Measurements from ENCODE around the gene BABAM2.

DNA sequence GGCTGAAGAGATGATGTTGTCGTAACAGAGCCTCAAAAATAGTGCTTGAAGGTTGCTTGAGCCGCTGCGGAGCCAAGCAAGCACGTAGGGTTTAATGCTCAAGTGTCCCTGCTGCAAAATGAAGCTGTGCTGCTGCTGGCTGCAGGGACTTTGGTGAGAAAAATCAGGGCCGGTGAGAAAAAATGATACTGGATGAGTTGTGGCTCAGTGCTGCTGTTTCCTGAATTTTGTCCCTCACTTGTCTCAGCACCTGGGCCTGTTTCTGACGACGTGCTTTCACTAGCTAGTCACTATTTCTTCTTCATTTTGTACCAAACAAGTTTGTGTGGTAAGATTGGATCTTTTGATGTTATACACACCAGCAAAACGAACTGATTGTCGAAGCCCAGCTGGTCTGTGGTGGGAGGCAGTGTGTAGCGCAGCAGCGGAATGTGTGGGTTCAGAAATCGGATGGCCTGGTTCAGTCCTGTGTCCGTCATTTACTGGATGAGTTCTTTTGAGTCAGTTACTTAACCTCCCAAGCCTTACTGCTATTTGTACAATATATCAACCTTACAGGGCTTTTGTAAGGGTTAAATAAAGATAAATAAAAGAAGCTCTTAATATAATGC is 329.3 kb downstream of the BABAM2 start:
- TF ChIP-seq, protein P1, sequence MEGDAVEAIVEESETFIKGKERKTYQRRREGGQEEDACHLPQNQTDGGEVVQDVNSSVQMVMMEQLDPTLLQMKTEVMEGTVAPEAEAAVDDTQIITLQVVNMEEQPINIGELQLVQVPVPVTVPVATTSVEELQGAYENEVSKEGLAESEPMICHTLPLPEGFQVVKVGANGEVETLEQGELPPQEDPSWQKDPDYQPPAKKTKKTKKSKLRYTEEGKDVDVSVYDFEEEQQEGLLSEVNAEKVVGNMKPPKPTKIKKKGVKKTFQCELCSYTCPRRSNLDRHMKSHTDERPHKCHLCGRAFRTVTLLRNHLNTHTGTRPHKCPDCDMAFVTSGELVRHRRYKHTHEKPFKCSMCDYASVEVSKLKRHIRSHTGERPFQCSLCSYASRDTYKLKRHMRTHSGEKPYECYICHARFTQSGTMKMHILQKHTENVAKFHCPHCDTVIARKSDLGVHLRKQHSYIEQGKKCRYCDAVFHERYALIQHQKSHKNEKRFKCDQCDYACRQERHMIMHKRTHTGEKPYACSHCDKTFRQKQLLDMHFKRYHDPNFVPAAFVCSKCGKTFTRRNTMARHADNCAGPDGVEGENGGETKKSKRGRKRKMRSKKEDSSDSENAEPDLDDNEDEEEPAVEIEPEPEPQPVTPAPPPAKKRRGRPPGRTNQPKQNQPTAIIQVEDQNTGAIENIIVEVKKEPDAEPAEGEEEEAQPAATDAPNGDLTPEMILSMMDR (IDR thresholded peaks at IDR 0.05; ENCODE audit: low read length): no peak
- no peak for TF ChIP-seq EZH2 (optimal IDR thresholded peaks at IDR 0.05; ENCODE audit: low read depth, low read length)
